HG03064 (cell line): Measurements from ENCODE around the gene TFCP2.

Source experiments
- ATAC-seq: cut with Tn5 transposase; IDR thresholded peaks from one replicate; pipeline ENCODE4 v1.9.1; 2021; ENCODE audit warnings: low read depth; ENCODE audit not compliant: unreplicated experiment

Gene TFCP2

DNA sequence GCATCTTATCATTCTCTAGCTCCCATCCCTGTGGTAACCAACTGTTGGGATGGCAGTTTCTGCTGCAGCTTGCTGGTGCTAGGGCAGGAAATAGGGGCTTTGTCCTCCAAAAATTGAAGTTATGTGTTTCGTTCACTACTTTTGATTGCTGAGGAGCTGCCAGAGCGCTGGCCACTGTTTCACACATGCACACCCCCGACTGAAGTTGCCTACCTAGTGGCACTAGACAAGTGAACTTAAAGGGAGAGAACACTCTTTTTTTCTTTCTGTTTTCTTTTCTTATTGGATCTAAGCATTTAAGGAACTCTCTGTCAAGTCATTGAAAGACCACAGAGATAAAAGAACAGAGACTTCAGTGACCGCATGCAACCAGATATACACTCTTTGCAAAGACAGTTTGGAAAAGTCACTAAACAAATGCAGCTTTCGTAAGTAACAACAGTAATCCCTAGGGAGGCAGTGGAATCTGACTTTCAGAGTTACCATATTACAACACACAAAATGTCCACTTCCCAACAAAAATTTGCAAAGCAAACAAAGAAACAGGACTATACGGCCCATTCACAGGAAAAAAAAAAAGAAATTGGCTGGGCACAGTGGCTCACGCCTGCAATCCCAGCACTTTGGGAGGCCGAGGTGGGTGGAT lies 12.0 kb downstream of the TFCP2 start:
- no peak for ATAC-seq

- ATAC-seq: no peak
These were observed 16.6 kb downstream of the TFCP2 start for GRCh38 chr12:51156245-51156765.

GRCh38 chr12:51152953-51153352 lies 20.0 kb downstream of the TFCP2 start:
- ATAC-seq: no peak

DNA sequence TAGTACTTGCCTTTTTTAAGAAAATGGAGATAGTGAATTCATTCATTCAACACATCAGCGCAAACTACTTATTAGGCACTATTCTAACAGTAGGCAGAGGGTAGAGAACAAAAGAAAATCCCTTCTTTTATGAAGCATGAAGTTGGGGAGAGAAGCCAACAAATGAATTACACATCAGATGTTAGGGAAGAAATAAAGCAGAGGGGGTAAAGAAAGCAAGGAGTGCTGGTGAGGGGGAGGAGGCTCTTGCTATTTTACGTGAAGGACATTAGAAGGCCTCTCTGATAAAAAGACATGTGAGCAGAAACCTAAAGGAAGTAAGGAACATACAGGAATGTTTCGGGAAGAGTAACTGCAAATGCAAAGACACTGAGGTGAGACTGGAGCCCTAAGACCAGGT lies 22.2 kb downstream of the TFCP2 start:
- no peak for ATAC-seq

DNA sequence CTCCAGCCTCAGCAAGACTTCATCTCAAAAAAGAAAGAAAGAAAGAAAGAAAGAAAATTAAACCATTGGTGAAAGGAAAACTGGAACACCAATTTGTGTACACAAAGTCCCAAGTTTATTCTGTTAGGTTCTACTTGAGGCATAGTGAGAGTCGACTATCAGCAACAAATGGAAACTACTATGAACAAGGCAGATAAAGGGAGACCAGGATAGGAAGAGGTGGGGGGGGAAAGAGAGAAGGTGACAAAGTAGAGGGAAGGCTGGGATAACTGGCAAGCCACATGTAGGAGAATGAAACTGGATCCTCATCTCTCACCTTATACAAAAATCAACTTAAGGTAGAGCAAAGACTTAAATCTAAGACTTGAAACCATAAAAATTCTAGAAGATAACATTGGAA lies 25.6 kb downstream of the TFCP2 start:
- ATAC-seq: no peak

- no peak for ATAC-seq
These were observed 33.6 kb downstream of the TFCP2 start for GRCh38 chr12:51139292-51139844.

- ATAC-seq: no peak
These were observed 40.2 kb downstream of the TFCP2 start for GRCh38 chr12:51132693-51133092.

GRCh38 chr12:51131745-51132521 lies 41.0 kb downstream of the TFCP2 start:
- no peak for ATAC-seq

DNA sequence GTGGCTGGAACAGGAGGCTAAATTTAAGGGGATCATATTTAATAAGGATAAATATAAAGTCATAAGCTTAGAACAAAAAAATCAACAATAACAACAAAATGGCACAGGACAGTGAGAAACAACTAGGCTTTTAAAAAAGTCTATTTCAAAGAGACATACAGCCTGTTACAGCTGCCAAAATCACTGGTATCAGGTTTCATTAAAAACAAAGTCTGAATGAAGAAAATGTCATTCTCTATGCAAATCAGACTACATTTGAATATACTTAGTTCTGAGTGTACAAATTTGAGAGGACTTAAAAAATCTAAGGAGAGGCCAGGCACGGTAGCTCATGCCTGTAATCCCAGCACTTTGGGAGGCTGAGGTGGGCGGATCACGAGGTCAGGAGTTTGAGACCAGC lies 44.0 kb downstream of the TFCP2 start:
- ATAC-seq: no peak

DNA sequence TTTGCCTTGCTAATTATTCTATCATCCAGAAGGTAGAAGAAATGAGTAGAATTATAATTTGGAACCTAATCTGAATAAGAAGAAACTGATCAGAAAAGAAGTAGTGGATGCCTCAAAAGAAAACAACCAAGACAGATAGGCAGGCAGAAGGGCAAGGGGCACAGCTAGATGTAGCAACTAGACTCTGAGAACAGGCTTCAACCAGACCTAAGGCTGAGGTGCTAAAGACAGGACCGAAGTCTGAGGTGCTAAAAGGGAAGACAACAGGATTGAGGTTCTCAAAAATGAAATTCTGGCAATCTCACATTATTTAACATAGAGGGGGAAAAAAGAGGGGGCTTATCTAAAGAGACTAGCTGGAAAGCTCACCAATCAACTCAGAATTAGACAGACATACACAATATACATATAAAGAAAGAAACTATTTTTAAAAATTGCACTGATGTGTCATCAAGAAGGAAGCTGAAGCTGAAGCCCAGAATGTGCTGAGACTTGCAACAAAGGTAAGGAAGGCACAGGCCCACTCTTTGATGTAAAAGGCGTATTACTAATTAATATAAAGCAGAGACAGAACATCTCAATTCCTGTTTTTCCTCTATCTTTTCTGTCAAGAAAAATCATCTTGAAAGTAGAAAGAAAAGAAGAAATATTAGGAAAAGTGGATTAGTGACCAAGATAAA lies 45.7 kb downstream of the TFCP2 start:
- ATAC-seq: no peak

DNA sequence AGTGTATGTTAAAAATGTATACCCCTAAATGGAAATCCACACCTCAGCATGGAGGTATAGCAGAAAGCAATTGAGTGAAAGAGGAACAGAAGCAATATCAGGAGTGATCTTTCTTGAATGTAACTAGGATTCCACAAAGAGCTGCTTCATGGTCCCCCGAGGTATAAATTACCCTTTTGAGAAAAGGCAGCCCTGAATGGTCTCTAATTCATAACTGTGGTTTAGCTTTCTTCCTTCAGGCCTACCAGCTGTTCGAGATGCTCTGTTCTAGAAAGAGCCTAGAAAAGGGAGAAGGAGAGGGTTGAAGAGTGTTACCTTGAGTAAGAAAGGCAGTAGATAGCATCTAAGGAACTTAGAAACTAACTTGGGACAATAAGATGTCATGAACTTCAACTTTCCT lies 46.6 kb downstream of the TFCP2 start:
- no peak for ATAC-seq

DNA sequence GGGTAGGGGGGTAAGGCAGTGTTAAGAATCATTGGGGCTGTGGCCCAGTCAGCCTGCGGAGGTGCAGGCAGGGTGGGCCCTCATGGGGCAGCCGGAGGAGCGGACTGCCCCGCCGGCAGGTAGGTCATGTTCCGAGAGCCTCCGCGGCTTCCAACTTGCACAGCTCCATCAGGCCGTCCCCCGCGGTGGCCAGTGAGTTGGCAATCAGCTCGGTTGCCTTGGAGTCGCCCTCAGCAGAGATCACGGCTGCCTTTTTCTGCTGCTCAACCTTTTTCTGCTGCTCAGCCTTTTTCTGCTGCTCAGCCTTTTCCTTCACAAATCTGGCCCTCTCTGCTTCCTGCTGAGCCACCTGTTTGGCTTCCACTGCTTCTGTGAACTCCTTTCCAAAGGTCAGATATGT lies 48.4 kb downstream of the TFCP2 start:
- no peak for ATAC-seq

DNA sequence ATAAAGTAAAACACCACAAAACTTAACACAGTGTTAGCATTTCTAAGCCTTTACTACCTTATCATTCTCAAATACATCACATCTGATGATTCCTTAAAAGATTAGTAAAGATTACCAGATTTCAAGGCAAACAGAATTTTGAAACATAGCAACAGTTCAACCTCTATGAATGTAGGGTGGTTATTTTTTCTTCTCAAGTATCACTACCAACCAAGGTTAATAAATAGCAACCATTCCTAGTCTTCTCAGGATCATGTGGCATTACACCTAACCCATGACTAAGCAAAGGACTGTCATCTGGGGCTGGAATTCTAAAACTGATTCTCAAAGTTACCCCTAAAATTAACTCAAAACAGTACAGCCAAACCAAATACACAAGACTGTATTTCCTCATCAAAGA lies 50.1 kb downstream of the TFCP2 start:
- ATAC-seq: no peak

DNA sequence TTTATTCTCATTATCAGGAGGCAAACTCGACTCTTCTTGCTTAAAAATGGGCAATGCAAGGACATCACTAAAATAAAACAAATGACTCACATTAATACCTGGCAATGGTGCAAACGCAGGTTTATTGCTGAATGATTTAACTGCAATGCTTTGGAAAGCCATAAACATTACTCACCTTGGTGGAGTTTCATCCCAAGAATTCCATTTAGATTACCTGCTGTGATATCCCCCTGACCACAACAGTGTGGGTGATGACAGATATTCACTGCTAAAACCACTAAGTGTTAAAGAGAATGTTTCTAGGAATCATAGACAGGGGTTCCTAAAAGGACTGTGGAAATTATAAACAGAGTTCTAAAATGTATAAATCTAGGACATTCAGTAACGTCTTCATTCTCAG lies 54.2 kb downstream of the TFCP2 start:
- no peak for ATAC-seq

DNA sequence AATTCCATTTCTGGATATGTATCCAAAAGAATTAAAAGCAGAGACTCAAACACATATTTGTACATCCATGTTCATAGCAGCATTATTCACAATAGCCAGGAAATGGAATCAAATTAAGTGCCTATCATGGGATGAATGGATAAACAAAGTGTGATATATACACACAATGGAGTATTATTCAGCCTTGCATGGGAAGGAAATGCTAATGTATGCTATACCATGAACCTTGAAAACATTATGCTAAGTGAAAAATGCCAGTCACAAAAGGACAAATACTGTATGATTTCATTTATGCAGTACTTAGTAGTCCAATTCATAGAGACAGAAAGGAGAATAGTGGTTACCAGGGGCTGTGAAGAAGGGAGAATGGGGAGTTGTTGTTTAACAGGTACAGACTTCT lies 57.4 kb downstream of the TFCP2 start:
- ATAC-seq: no peak

GRCh38 chr12:51108136-51108535 lies 64.8 kb downstream of the TFCP2 start:
- no peak for ATAC-seq

- ATAC-seq: no peak
These were observed 69.0 kb downstream of the TFCP2 start for GRCh38 chr12:51103977-51104376.

- no peak for ATAC-seq
These were observed 74.3 kb downstream of the TFCP2 start for GRCh38 chr12:51098611-51099010.

DNA sequence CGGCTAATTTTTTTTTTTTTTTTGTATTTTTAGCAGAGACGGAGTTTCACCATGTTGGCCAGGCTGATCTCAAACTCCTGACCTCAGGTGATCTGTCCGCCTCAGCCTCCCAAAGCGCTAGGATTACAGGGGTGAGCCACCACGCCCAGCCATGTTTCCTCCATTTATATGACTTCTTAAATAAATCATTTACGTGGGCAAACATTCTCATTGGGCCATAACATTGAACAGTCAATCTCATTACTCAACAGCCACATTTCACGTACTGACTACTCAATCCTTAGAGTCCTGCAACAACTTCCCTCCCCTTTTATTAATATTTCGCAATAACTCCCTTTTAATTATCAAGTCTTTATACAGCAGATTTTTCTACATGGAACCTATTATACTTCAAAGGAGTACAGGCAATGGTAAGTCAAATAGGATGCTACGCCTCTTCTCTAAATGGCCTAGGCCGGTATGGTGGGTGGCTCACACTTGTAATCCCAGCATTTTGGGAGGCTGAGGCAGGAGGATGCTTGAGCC lies 82.2 kb downstream of the TFCP2 start:
- ATAC-seq: no peak

DNA sequence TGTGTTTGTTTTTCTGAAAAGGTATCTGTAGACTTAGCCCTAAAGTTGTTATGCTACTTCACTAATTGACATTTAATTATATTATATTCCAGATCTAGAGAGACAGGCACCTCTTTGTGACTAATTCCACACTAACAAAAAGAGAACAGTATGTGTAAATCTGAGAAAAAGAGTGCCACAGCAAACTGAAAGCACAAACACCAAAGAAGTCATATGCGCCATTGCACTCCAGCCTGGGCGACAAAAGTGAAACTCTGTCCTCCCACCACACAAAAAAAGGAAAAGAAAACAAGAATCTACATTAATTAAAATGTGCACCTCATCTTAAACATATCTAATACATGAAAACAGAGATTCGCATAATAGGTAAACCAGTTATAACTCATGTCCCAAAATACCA lies 85.1 kb downstream of the TFCP2 start:
- ATAC-seq: no peak

GRCh38 chr12:51086933-51087332 lies 86.0 kb downstream of the TFCP2 start:
- no peak for ATAC-seq
